SKM-1 (cell line): ENCODE results near the gene PNMA5.
A peak's percentile ranks its signal among the peaks of the same experiment; 100 is the strongest.

Experiments
- DNase-seq: peaks from one replicate; lab custom pipeline; 2025; ENCODE audit not compliant: unreplicated experiment; lab: John Stamatoyannopoulos, UW

Gene PNMA5

DNA sequence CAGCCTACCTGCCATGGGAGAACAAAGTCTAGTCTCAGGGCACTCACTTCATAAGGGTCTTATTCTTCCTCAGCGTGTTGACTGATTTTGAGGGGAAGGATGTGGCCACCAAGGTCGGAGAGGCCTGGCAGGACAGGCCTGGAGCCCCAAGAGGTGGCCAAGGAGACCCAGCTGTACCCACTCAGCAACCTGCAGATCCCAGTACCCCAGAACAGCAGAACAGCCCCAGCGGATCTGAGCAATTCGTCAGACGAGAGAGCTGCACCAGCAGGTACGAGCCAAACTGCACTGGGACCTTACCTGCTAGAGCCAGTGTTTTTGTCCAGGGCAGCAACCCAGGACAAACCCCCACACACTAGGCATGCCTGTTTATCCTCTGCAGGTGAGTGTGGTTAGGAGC, 34.3 kb downstream of the PNMA5 start:
- DNase-seq: no peak

GRCh38 chrX:152958524-152959465, 35.1 kb downstream of the PNMA5 start:
- peak; percentile 33 for DNase-seq

GRCh38 chrX:152958047-152958446, 35.9 kb downstream of the PNMA5 start:
- no peak for DNase-seq

DNA sequence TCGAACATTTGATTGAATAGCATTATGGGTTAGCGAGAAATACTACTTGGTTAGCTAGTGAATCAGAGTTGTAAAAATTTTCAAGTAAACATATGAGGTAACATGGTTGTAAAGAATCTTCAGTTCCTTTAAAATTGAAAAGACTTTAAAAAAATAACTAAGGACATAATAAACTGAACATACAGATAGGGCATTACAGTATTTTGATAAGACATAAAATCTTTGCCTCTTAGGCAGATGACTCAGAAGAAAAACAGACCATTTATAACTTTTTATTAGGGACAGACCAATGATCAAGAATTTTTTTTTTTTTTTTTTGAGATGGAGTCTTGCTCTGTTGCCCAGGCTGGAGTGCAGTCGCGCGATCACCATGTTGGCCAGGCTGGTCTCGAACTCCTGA, 43.1 kb downstream of the PNMA5 start:
- DNase-seq: no peak

DNA sequence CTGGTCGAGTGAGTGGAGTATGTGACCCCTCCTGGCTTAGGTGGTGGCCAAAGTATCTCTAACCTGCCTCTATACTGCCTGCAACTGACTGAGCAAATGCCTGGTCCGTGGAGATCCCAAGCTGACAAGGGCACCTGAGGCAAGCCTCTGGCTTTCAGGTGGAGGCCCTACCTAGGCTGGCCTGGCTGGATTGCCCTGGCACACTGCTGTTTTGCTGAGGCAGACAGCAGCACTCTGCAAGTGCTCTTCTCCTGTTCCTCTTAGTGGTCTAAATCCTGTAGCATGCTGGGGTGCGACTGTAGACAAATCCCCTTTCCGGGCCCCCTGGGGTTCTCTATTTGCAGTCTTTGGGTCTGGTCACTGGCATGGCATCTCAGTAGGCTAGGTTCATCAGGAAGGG, 44.8 kb downstream of the PNMA5 start:
- no peak for DNase-seq

DNA sequence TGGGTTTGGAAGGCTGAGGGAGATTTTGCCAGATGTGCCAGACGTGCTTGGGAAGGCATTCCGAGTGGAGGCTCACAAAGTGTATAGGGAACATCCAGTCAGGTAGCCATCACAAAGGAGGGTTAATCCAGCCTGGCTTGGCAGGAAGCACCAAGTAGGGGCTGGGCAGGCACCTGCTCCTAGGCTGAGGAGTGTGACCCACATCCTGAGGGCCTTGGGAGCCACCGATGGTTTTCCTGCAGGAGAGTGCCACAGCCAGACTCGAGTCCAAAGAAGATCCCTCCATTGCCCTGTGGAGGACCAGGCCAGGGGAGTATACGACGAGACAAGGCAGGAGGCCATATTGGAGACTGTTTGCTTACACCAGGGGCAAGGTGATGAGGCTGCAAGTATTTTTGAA, 47.2 kb downstream of the PNMA5 start:
- DNase-seq: no peak

DNA sequence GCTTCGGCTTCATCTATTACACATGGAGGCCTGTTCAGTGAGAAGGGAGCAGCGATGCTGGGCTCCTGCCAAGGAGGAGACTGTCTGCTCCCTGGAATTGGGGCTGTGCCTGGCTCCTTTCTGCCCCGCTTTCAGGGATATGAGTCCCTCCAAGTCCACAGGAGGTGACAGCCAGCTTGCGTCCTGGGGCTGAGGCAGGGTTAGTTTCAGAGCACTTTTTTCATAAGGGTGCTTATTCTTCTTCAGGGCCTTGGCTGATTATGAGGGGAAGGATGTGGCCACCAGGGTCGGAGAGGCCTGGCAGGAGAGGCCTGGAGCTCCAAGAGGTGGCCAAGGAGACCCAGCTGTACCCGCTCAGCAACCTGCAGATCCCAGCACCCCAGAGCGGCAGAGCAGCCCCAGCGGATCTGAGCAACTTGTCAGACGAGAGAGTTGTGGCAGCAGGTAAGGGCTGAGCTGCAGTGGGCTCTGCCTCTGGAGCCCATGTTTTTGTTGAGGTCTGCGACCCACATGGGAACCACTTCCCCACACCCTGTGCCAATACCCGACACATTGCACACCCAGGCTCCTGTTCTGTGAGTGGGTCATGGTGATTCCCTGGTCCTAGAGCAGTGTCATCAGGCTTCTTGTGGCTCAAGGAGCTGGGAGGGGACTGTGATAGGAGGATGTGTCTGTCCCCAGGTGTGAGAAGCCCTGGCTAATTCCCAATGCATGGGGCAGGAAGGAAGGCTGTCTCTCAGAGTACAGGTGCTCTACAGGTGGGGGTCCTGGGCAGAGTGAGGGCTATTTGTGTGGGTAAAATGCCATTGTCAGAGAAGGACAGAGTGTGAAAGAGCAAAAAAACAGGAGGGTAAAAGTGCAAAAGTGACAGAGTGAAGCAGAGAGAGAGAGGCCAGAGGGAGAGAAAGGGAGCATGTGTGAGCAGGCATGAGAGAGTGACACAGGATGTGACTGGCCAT, 48.6 kb downstream of the PNMA5 start:
- DNase-seq: no peak

DNA sequence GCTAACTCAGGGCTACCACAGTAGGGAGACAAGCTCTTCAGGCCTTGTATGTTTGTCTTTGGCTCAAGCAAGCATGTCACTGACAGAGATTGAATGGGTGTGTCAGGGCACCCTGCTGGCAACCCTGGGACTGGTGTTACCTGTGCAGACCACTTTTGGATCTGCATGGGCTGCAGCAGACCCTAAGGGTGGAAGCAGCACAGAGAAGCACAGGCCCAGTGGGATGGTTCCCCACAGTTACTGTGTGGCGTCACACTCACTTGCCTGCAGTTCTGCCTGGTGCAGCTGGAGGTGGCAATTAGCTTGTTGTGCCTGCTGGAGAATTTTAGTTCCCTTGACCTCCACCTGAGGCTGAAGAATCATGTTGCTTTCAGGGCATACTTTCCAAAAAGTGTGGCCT, 50.1 kb downstream of the PNMA5 start:
- DNase-seq: no peak

GRCh38 chrX:152942077-152942442, 51.9 kb downstream of the PNMA5 start:
- DNase-seq: no peak

DNA sequence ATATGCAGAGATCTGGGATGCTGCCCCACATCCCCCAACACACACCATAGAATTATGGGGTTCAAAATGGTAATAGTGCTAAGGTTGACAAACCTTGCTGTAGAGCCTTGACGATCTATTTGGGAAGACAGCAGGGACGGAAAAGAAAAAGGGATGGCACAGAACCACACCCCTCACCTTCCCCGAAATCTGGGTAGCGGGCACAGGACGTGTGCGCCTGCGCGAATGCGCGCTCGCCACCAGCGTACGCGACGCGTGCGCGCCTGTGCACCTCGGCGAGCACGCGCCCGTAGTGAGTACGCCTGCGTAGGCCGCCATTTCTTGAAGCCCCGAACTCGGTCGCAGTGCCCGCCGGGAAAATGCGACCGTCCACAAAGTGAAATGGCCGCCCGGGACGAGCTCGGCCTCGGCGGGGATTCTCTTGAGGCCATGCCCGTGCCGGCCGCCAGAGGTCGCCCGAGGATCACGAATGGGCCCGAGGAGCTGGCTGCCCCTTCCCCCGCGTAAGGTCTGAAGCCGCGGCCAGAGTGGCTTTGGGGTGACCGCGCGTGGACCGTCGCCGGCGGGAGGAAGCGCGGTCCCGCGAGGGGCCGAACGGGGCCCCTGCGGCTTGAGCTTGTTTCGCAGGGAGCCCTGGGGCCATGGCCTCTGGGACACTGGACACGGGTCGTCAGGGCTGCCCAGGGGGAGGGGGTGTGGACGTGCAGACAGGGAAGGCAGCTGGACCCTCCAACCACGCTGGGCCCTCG, 52.4 kb downstream of the PNMA5 start:
- DNase-seq: peak; percentile 72
